ENCODE measurements around the gene CYP27B1. TPM values are rescaled to one million over a fixed set of nuclear protein-coding genes. Genes with fewer than 3 reads are reported as not detected.

CYP27B1 gene
- total RNA-seq, result not detected

- no peak for DNase-seq
- TF ChIP-seq POLR2A (IDR thresholded peaks at IDR 0.05) (no peak), CTCF (IDR thresholded peaks at IDR 0.05 in 4 of 5, conservative IDR thresholded peaks at IDR 0.05 in 1 of 5) (no peak)
- Histone ChIP-seq H3K4me1 (peaks cover 24 to 32% of the 10 kb centered on the region in 2 donors), H3K36me3 (peaks cover 0 to 33% of the 10 kb centered on the region in 2 donors), H3K9me3 (no peaks in the 10 kb centered on the region), H3K4me3 (peak within 1 kb of the TSS; percentile 12 to 42 (median 24)), H3K27me3 (peaks cover 46 to 52% (median 50%) of the 10 kb centered on the region in 3 donors), H3K27ac (no peak within 1 kb of the TSS)
- ATAC-seq, result no peak
- in situ Hi-C loops (cut with MboI; ENCODE audit: low sequenced_read_pairs in 4 of 4), result no loop called here
- intact Hi-C loops (cut with DNase I; ENCODE audit: low total_unique reads), result no loop called here
These were observed at the start of gene CYP27B1 for GRCh38 chr12:57766464-57767304. Gene CYP27B1, minus strand, starts transcription at chr12:57767078. Its CDS starts 37 bp downstream, at chr12:57767041.

- in situ Hi-C loops (cut with MboI; ENCODE audit: low sequenced_read_pairs in 4 of 4), result no loop called here
These were observed 49.4 kb upstream of the CYP27B1 start for GRCh38 chr12:57816001-57816854.

GRCh38 chr12:57815177-57816000 lies 48.5 kb upstream of the CYP27B1 start:
- ATAC-seq (peak; percentile 11 to 32), DNase-seq (no peak)
- Histone ChIP-seq H3K4me3 (no peak overlapping the region), H3K27me3 (no peaks in the 10 kb centered on the region), H3K27ac (peak overlapping the region; percentile 2 to 70 (median 46)), H3K9me3 (no peaks in the 10 kb centered on the region), H3K4me1 (peaks cover 33 to 37% of the 10 kb centered on the region in 2 donors), H3K36me3 (peaks cover 0 to 37% of the 10 kb centered on the region in 2 donors)
- in situ Hi-C loops (cut with MboI; ENCODE audit: low sequenced_read_pairs in 4 of 4), result no loop called here
- intact Hi-C loops (cut with DNase I; ENCODE audit: low total_unique reads), result no loop called here
- TF ChIP-seq POLR2A (IDR thresholded peaks at IDR 0.05) (no peak), CTCF (IDR thresholded peaks at IDR 0.05 in 4 of 5, conservative IDR thresholded peaks at IDR 0.05 in 1 of 5) (no peak)

More at GRCh38 chr12:57816001-57816854, 49.4 kb upstream of the CYP27B1 start:
- H3K4me1 ChIP-seq, result peaks cover 33 to 37% of the 10 kb centered on the region in 2 donors
- H3K4me3 ChIP-seq, result no peak overlapping the region
- no peaks in the 10 kb centered on the region for H3K9me3 ChIP-seq
- intact Hi-C loops (cut with DNase I; ENCODE audit: low total_unique reads), result no loop called here
- DNase-seq, result no peak
- H3K27me3 ChIP-seq, result no peaks in the 10 kb centered on the region
- H3K36me3 ChIP-seq, result peaks cover 0 to 37% of the 10 kb centered on the region in 2 donors
- TF ChIP-seq CTCF (IDR thresholded peaks at IDR 0.05 in 4 of 5, conservative IDR thresholded peaks at IDR 0.05 in 1 of 5) (no peak), POLR2A (IDR thresholded peaks at IDR 0.05) (no peak)
- peak in 1 of 2 donors; percentile 32 for ATAC-seq
- H3K27ac ChIP-seq, result peak overlapping the region; percentile 40 to 70 (median 50)

Data from gastrocnemius medialis (tissue), 4 donors.